H1 (cell line): Measurements from ENCODE around the gene KLHDC8A. TPM values are rescaled to one million over a fixed set of nuclear protein-coding genes. Genes with fewer than 3 reads are reported as not detected.

Source experiments
- CTCF ChIA-PET: fragments of 300-600 bp; sonication (Branson Sonifier 250); formaldehyde crosslinking; loops from one replicate; lab custom pipeline; 2021; ENCODE audit not compliant: partially characterized antibody; lab: Charles Lee
- POLR2A ChIA-PET: fragments of 300-600 bp; sonication (Branson Sonifier 250); formaldehyde crosslinking; loops from one replicate; lab custom pipeline; 2021; ENCODE audit warnings: inconsistent platforms; ENCODE audit not compliant: partially characterized antibody; lab: Charles Lee
- DNase-seq, 2 experiments: peaks; one replicate each; pipeline versions ENCODE4 v3.0.0 to v3.0.0-alpha.2; 2010 to 2022; ENCODE audit warnings: low spot score in 2 of 2, low read depth in 1 of 2, mixed read lengths in 1 of 2
- FAIRE-seq: peaks from 2 replicates; lab custom pipeline; 2011; peaks lifted over from hg19 to GRCh38; lab: Jason Lieb, UNC
- H2AFZ ChIP-seq: 2 replicates; pipeline ENCODE4 v1.8.1; 2012; ENCODE audit warnings: low read length, inconsistent platforms
- H2AK5ac ChIP-seq: 2 replicates; pipeline ENCODE4 v1.6.1; 2013; ENCODE audit warnings: low read depth, low read length
- H2BK120ac ChIP-seq: replicated peaks from 2 replicates; pipeline ENCODE3; 2013; ENCODE audit warnings: low read depth, low read length, inconsistent platforms
- H2BK12ac ChIP-seq: 2 replicates; pipeline ENCODE4 v1.6.1; 2013; ENCODE audit warnings: low read depth, low read length
- H2BK15ac ChIP-seq: 2 replicates; pipeline ENCODE4 v1.6.1; 2013; ENCODE audit warnings: low read length
- H2BK20ac ChIP-seq: 2 replicates; pipeline ENCODE4 v1.6.1; 2013; ENCODE audit warnings: low read length
- H2BK5ac ChIP-seq: 2 replicates; pipeline ENCODE4 v1.6.1; 2013; ENCODE audit warnings: low read depth, low read length
- H3K14ac ChIP-seq: 2 replicates; pipeline ENCODE4 v1.6.1; 2013; ENCODE audit warnings: inconsistent platforms; ENCODE audit not compliant: insufficient read length
- H3K18ac ChIP-seq: 2 replicates; pipeline ENCODE4 v1.6.1; 2013; ENCODE audit warnings: low read length; ENCODE audit errors: extremely low read depth
- H3K23ac ChIP-seq: 2 replicates; pipeline ENCODE4 v1.6.1; 2013; ENCODE audit warnings: inconsistent platforms; ENCODE audit not compliant: insufficient read length
- H3K23me2 ChIP-seq: 2 replicates; pipeline ENCODE4 v1.6.1; 2013; ENCODE audit warnings: low read depth, low read length
- H3K27ac ChIP-seq: 2 replicates; pipeline ENCODE4 v1.6.1; 2011; ENCODE audit warnings: low read depth, low read length, inconsistent platforms
- H3K27me3 ChIP-seq, 4 experiments: replicated peaks in 1 of 4; 1 replicate in 1 of 4; 2 replicates in 3 of 4; pipeline versions ENCODE4 v1.6.1 to v1.8.1; 2011 to 2013; ENCODE audit warnings: low read length in 3 of 4, mild to moderate bottlenecking in 3 of 4, inconsistent platforms in 2 of 4, mixed read lengths in 2 of 4, moderate library complexity in 1 of 4; ENCODE audit not compliant: control insufficient read depth in 3 of 4, insufficient read depth in 3 of 4; ENCODE audit errors: extremely low read depth in 1 of 4
- H3K36me3 ChIP-seq, 4 experiments: 2 replicates each; pipeline versions ENCODE4 v1.6.1 to v1.8.1; 2011 to 2013; ENCODE audit warnings: mild to moderate bottlenecking in 4 of 4, low read length in 3 of 4, moderate library complexity in 2 of 4, control low read depth in 1 of 4, inconsistent platforms in 1 of 4; ENCODE audit not compliant: insufficient read depth in 4 of 4, control insufficient read depth in 2 of 4
- H3K4ac ChIP-seq: replicated peaks from 2 replicates; pipeline ENCODE3; 2013; ENCODE audit warnings: low read length, low read depth, mixed read lengths, inconsistent platforms; ENCODE audit not compliant: insufficient read length
- H3K4me1 ChIP-seq, 4 experiments: replicated peaks in 1 of 4; 1 replicate in 1 of 4; 2 replicates in 3 of 4; pipeline versions ENCODE4 v1.6.1 to v1.8.1; 2011 to 2013; ENCODE audit warnings: low read length in 3 of 4, inconsistent platforms in 2 of 4, mixed read lengths in 1 of 4; ENCODE audit not compliant: insufficient read depth in 4 of 4, control insufficient read depth in 3 of 4
- H3K4me2 ChIP-seq, 2 experiments: 2 replicates each; pipeline versions ENCODE4 v1.6.1 to v1.8.1; 2011 to 2013; ENCODE audit warnings: low read depth in 2 of 2, low read length in 2 of 2, control low read depth in 1 of 2, inconsistent platforms in 1 of 2, mild to moderate bottlenecking in 1 of 2; ENCODE audit not compliant: insufficient read depth in 1 of 2
- H3K4me3 ChIP-seq, 4 experiments: fragments of 200-600, 300-600 bp in 1 of 4; sonication (generic), shearing (Covaris generic), sonication (Bioruptor Twin) in 1 of 4; 2 replicates each; pipeline versions ENCODE4 v1.5.1 to v1.8.1; 2011 to 2016; ENCODE audit warnings: low read length in 4 of 4, low read depth in 3 of 4, control low read depth in 2 of 4, inconsistent platforms in 2 of 4, mild to moderate bottlenecking in 2 of 4, mixed read lengths in 1 of 4, moderate library complexity in 1 of 4; ENCODE audit not compliant: insufficient read depth in 2 of 4; ENCODE audit errors: extremely low read depth in 1 of 4
- H3K56ac ChIP-seq: replicated peaks from 2 replicates; pipeline ENCODE3; 2013; ENCODE audit warnings: low read depth, mild to moderate bottlenecking, mixed read lengths, low read length, inconsistent platforms; ENCODE audit not compliant: insufficient read length
- H3K79me1 ChIP-seq: 2 replicates; pipeline ENCODE4 v1.6.1; 2013; ENCODE audit warnings: low read depth, low read length, control low read depth
- H3K79me2 ChIP-seq, 2 experiments: 2 replicates each; pipeline versions ENCODE4 v1.6.1 to v1.8.1; 2012 to 2013; ENCODE audit warnings: low read length in 2 of 2, mild to moderate bottlenecking in 2 of 2, inconsistent platforms in 1 of 2; ENCODE audit not compliant: insufficient read depth in 2 of 2, control insufficient read depth in 1 of 2
- H3K9ac ChIP-seq, 4 experiments: replicated peaks in 1 of 4; 1 replicate in 1 of 4; 2 replicates in 3 of 4; pipeline versions ENCODE4 v1.6.1 to v1.8.1; 2011 to 2013; ENCODE audit warnings: low read depth in 3 of 4, low read length in 3 of 4, control low read depth in 2 of 4, mild to moderate bottlenecking in 2 of 4, moderate library complexity in 2 of 4, inconsistent platforms in 1 of 4; ENCODE audit errors: extremely low read depth in 1 of 4
- H3K9me3 ChIP-seq, 2 experiments: 2 replicates each; pipeline versions ENCODE4 v1.6.1 to v1.8.1; 2012 to 2013; ENCODE audit warnings: mild to moderate bottlenecking in 2 of 2, moderate library complexity in 2 of 2, control low read depth in 1 of 2, inconsistent platforms in 1 of 2, low read depth in 1 of 2, low read length in 1 of 2, mixed read lengths in 1 of 2; ENCODE audit not compliant: insufficient read depth in 2 of 2
- H4K20me1 ChIP-seq, 2 experiments: replicated peaks in 1 of 2; 2 replicates each; pipeline versions ENCODE3 to v1.8.1; 2011 to 2013; ENCODE audit warnings: inconsistent platforms in 2 of 2, low read length in 2 of 2, mild to moderate bottlenecking in 1 of 2; ENCODE audit not compliant: insufficient read depth in 2 of 2, control insufficient read depth in 1 of 2
- H4K5ac ChIP-seq: 2 replicates; pipeline ENCODE4 v1.6.1; 2013; ENCODE audit warnings: low read length, low read depth, mixed read lengths, inconsistent platforms; ENCODE audit not compliant: insufficient read length
- H4K8ac ChIP-seq: 2 replicates; pipeline ENCODE4 v1.8.0; 2013; ENCODE audit warnings: mild to moderate bottlenecking, moderate library complexity, low read length, inconsistent platforms; ENCODE audit not compliant: insufficient read depth; ENCODE audit errors: extremely low read depth
- H4K91ac ChIP-seq: replicated peaks from 2 replicates; pipeline ENCODE3; 2013; ENCODE audit warnings: low read length, mixed read lengths, inconsistent platforms; ENCODE audit not compliant: insufficient read length
- ASH2L ChIP-seq: fragments of 200-600, 300-600 bp; sonication (generic); IDR thresholded peaks from one replicate; pipeline ENCODE4 v1.7.1; 2017; ENCODE audit warnings: low read length
- CHD2 ChIP-seq: IDR thresholded peaks from 2 replicates; pipeline ENCODE4 v1.6.1; 2012; ENCODE audit warnings: low read length, improper control_type of control experiment
- NANOG ChIP-seq: IDR thresholded peaks from 2 replicates; pipeline ENCODE4 v1.6.1; 2011; ENCODE audit warnings: low read length, low read depth, mild to moderate bottlenecking, inconsistent platforms; ENCODE audit not compliant: insufficient read depth, poor library complexity, severe bottlenecking
- NRF1 ChIP-seq: IDR thresholded peaks from 2 replicates; pipeline ENCODE4 v1.6.1; 2011; ENCODE audit warnings: mild to moderate bottlenecking, low read depth, low read length, improper control_type of control experiment
- PHF8 ChIP-seq: fragments of 200-600 bp; sonication (generic); conservative IDR thresholded peaks from 2 replicates; pipeline ENCODE4 v1.7.1; 2012; ENCODE audit warnings: low read depth, mild to moderate bottlenecking, inconsistent platforms, low read length, moderate library complexity
- POLR2A ChIP-seq, 2 experiments: IDR thresholded peaks; 1 replicate in 1 of 2; 2 replicates in 1 of 2; pipeline ENCODE4 v1.6.1; 2011; ENCODE audit warnings: low read depth in 2 of 2, low read length in 2 of 2, mild to moderate bottlenecking in 2 of 2; ENCODE audit errors: control extremely low read depth in 1 of 2
- SUZ12 ChIP-seq: fragments of 200-600 bp; sonication (generic); IDR thresholded peaks from 2 replicates; pipeline ENCODE4 v1.6.1; 2012; ENCODE audit warnings: mild to moderate bottlenecking, inconsistent platforms, low read length, moderate library complexity, mixed read lengths
- TBP ChIP-seq: IDR thresholded peaks from 2 replicates; pipeline ENCODE4 v1.6.1; 2011; ENCODE audit warnings: low read depth, low read length, improper control_type of control experiment
- YY1 ChIP-seq: IDR thresholded peaks from 2 replicates; pipeline ENCODE4 v1.6.1; 2011; ENCODE audit warnings: low read depth, mild to moderate bottlenecking, low read length
- WGBS, 2 experiments: shearing (Covaris generic) in 1 of 2; methylation state at CpG; one replicate each; pipeline versions ENCODE4 v1.1.6 to v1.1.7; 2013 to 2015; ENCODE audit warnings: low lambda C conversion rate in 2 of 2, mixed read lengths in 2 of 2, inconsistent platforms in 1 of 2, low coverage in 1 of 2, missing lambda C conversion rate in 1 of 2; ENCODE audit not compliant: insufficient replicate concordance in 2 of 2, insufficient coverage in 1 of 2, insufficient read length in 1 of 2; ENCODE audit errors: extremely low coverage in 1 of 2, missing lambda C conversion rate in 1 of 2; 5-methylcytosine and 5-hydroxymethylcytosine counted together
- polyA plus RNA-seq, 7 experiments: library from polyadenylated mRNA; depleted of rRNA in 3 of 7; stranded (reverse) in 5 of 7; unstranded in 2 of 7; fragments of >200 nt in 5 of 7; fragments of 200-250 nt in 2 of 7; gene quantifications; 1 replicate in 5 of 7; 2 replicates in 1 of 7; 4 replicates in 1 of 7; pipeline versions ENCODE4 v1.2.1 to v1.2.3, GENCODE V29; 2011 to 2013; ENCODE audit warnings: missing spikeins in 2 of 7, mixed read lengths in 2 of 7
- total RNA-seq: library from RNA; stranded (reverse); fragmentation: NEBNext Ultra II Directional; extraction: Animal tissue kit (Norgen Biotek cat#: 25700); gene quantifications from 2 replicates; pipeline ENCODE4 v1.2.1, GENCODE V29; 2021
- TF ChIP-seq, protein P1 (sequence below), 3 experiments: IDR thresholded peaks; 1 replicate in 2 of 3; 2 replicates in 1 of 3; pipeline versions ENCODE4 v1.5.1 to v1.6.1; 2011; ENCODE audit warnings: low read length in 3 of 3, mild to moderate bottlenecking in 3 of 3, inconsistent platforms in 2 of 3, low read depth in 1 of 3, moderate library complexity in 1 of 3; ENCODE audit not compliant: insufficient read depth in 1 of 3; ENCODE audit errors: control extremely low read depth in 1 of 3

Gene KLHDC8A
- total and polyA plus RNA-seq, 2 of the 8 experiments (the other 6 are each of a cell fraction or from before 2014, with no cell fraction given), result 1.9 to 3.4 TPM

DNA sequence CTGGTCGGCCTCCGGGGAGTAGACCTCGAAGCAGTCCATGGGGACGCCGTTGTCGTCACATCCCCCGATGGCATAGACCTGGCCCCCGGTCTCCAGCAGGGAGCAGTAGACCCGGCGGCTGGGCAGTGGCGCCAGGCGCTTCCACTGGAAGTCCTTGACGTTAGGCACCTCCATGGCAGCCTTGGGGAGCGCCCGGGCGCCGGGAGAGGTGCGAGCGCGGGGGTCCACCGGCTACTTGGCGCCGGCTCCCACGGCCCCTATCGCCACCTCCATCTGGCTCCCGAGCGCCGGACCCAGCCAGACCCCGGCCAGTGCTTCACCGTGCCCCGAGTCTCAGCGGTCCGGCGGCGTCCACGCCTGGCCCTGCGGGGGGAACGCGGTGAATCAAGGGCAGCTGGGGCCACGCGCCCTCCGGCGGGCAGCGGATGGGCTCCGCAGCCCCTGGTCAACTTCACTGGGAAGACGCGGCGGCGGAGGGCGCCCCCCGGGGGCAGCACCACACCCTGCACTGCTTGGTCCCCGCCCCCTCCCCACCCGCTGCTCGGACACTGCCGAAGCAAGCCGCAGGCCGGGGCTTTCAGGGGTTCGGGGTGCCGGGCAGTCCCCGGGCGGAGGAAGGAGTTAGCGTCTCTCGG is 13.2 kb downstream of the KLHDC8A start:
- no peak overlapping the region for H3K27ac ChIP-seq
- no peak overlapping the region for H4K5ac ChIP-seq
- H3K79me1 ChIP-seq, result no peaks in the 10 kb centered on the region
- peaks cover under 1 to 5% (median 3%) of the 10 kb centered on the region in 4 experiments for H3K4me1 ChIP-seq
- ChIA-PET CTCF (interaction anchor here (0.6 to 67.1 kb wide), 8 partner anchors 10 to 181 kb away, joined by 3 to 2424 read pairs (median 3); no protein-coding TSS in a partner anchor), POLR2A (no interaction called here)
- H3K36me3 ChIP-seq, result no peaks in the 10 kb centered on the region
- H2BK15ac ChIP-seq, result no peak overlapping the region
- peak overlapping the region; percentile 51; the same call in 1 of the 2 replicates for H3K18ac ChIP-seq
- no peak overlapping the region for H2BK120ac ChIP-seq
- no peaks in the 10 kb centered on the region for H4K20me1 ChIP-seq
- peak overlapping the region; percentile 66; the same call in 1 of the 2 replicates for H4K8ac ChIP-seq
- H3K56ac ChIP-seq, result no peak overlapping the region
- peak overlapping the region; percentile 87; the same call in 1 of the 2 replicates for H2BK12ac ChIP-seq
- no peak overlapping the region for H4K91ac ChIP-seq
- no peak overlapping the region for H3K23ac ChIP-seq
- FAIRE-seq (no peak), DNase-seq (peak in 1 of 2 experiments; percentile 80)
- peak overlapping the region; percentile 52 to 70 (median 56) for H3K4me3 ChIP-seq
- 10% methylated on average over 35 of the region's 63 CpGs; no CpG with 5 or more reads in 1 of the 2 experiments for WGBS, 2 experiments
- no peak overlapping the region for H2AK5ac ChIP-seq
- H3K9me3 ChIP-seq, result peaks cover 0 to 4% of the 10 kb centered on the region in 2 experiments; a peak in 1 of 4 replicates
- H3K4me2 ChIP-seq, result peak overlapping the region; percentile 82 to 93
- H3K9ac ChIP-seq, result no peak overlapping the region
- peaks cover 9% of the 10 kb centered on the region; the same call in 1 of the 2 replicates for H3K23me2 ChIP-seq
- no peak overlapping the region for H2AFZ ChIP-seq
- H3K14ac ChIP-seq, result no peak overlapping the region
- peaks cover 11 to 30% (median 29%) of the 10 kb centered on the region in 4 experiments for H3K27me3 ChIP-seq
- no peak overlapping the region for H2BK20ac ChIP-seq
- no peak overlapping the region for H2BK5ac ChIP-seq
- H3K4ac ChIP-seq, result no peak overlapping the region
- H3K79me2 ChIP-seq, result no peaks in the 10 kb centered on the region
- no peak for TF ChIP-seq CHD2
- TF ChIP-seq, protein P1, sequence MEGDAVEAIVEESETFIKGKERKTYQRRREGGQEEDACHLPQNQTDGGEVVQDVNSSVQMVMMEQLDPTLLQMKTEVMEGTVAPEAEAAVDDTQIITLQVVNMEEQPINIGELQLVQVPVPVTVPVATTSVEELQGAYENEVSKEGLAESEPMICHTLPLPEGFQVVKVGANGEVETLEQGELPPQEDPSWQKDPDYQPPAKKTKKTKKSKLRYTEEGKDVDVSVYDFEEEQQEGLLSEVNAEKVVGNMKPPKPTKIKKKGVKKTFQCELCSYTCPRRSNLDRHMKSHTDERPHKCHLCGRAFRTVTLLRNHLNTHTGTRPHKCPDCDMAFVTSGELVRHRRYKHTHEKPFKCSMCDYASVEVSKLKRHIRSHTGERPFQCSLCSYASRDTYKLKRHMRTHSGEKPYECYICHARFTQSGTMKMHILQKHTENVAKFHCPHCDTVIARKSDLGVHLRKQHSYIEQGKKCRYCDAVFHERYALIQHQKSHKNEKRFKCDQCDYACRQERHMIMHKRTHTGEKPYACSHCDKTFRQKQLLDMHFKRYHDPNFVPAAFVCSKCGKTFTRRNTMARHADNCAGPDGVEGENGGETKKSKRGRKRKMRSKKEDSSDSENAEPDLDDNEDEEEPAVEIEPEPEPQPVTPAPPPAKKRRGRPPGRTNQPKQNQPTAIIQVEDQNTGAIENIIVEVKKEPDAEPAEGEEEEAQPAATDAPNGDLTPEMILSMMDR (IDR thresholded peaks at IDR 0.05; ENCODE audit: control extremely low read depth in 1 of 3, insufficient read depth in 1 of 3, low read depth in 1 of 3, low read length in 3 of 3), result peak; percentile 50 to 64 (median 59)
- no peak for TF ChIP-seq YY1
- TF ChIP-seq SUZ12, result no peak; the same call in 1 of the 2 replicates
- TF ChIP-seq PHF8, result peak; percentile 55; the same call in 1 of the 2 replicates
- no peak for TF ChIP-seq POLR2A (IDR thresholded peaks at IDR 0.05; ENCODE audit: control extremely low read depth in 1 of 2, low read depth in 2 of 2, low read length in 2 of 2)
- peak; percentile 72 for TF ChIP-seq ASH2L
- no peak for TF ChIP-seq NANOG
- TF ChIP-seq TBP, result no peak
- TF ChIP-seq NRF1, result no peak
